PC-9 (cell line): ENCODE results near the gene FAM131A. TPM values are rescaled to one million over a fixed set of nuclear protein-coding genes. Genes with fewer than 3 reads are reported as not detected.

Source experiments
- BruUV-seq: library from RNA; stranded (reverse); fragments of 400-500 nt; replicated peaks from 2 replicates; lab custom pipeline; 2021; lab: Mats Ljungman, UMichigan
- CTCF ChIA-PET: fragments of 300-600 bp; sonication (Branson Sonifier 250); formaldehyde crosslinking; loops from one replicate; lab custom pipeline; 2022; ENCODE audit warnings: antibody characterized with exemption; lab: Charles Lee
- POLR2A ChIA-PET: fragments of 300-600 bp; sonication (Branson Sonifier 250); formaldehyde crosslinking; loops from one replicate; lab custom pipeline; 2022; ENCODE audit warnings: antibody characterized with exemption; ENCODE audit not compliant: unreplicated experiment; lab: Charles Lee
- DNase-seq, 2 experiments: peaks; one replicate each; pipeline versions ENCODE4 v3.0.0 to v3.0.0-alpha.2; 2015 to 2022; ENCODE audit warnings: mixed read lengths in 1 of 2
- H2AFZ ChIP-seq: fragments of 200-600 bp; sonication (generic); 2 replicates; pipeline ENCODE4 v1.8.1; 2017; ENCODE audit warnings: antibody characterized with exemption
- H3F3A ChIP-seq: fragments of 200-600 bp; sonication (generic); 2 replicates; pipeline ENCODE4 v1.8.1; 2017; ENCODE audit warnings: antibody characterized with exemption, mild to moderate bottlenecking, low read depth; ENCODE audit not compliant: insufficient read depth
- H3K27ac ChIP-seq: fragments of 200-600 bp; sonication (generic); 2 replicates; pipeline ENCODE4 v1.6.1; 2016; ENCODE audit warnings: mixed run types
- H3K27me3 ChIP-seq: fragments of 200-600 bp; sonication (generic); 2 replicates; pipeline ENCODE4 v1.6.1; 2016; ENCODE audit warnings: low read depth, mixed run types; ENCODE audit not compliant: insufficient read depth
- H3K36me3 ChIP-seq: fragments of 200-600 bp; sonication (generic); 2 replicates; pipeline ENCODE4 v1.6.1; 2016; ENCODE audit warnings: low read depth, mixed run types
- H3K4me1 ChIP-seq: fragments of 200-600 bp; sonication (generic); replicated peaks from 2 replicates; pipeline ENCODE4 v1.6.1; 2016; ENCODE audit warnings: mixed run types; ENCODE audit not compliant: insufficient read depth
- H3K4me2 ChIP-seq: fragments of 200-600 bp; sonication (generic); 2 replicates; pipeline ENCODE4 v1.6.1; 2017; ENCODE audit warnings: mixed run types
- H3K4me3 ChIP-seq: fragments of 200-600 bp; sonication (generic); 2 replicates; pipeline ENCODE4 v1.6.1; 2016; ENCODE audit warnings: mixed run types
- H3K79me2 ChIP-seq: fragments of 200-600 bp; sonication (generic); 2 replicates; pipeline ENCODE4 v1.6.1; 2017; ENCODE audit warnings: low read depth, mixed run types
- H3K9me2 ChIP-seq: fragments of 200-600 bp; sonication (generic); 2 replicates; pipeline ENCODE4 v1.8.1; 2017; ENCODE audit warnings: mild to moderate bottlenecking; ENCODE audit not compliant: insufficient read depth
- H3K9me3 ChIP-seq: fragments of 200-600 bp; sonication (generic); 2 replicates; pipeline ENCODE4 v1.8.1; 2016; ENCODE audit warnings: low read depth; ENCODE audit not compliant: insufficient read depth
- H4K20me1 ChIP-seq: fragments of 200-600 bp; sonication (generic); 2 replicates; pipeline ENCODE4 v1.8.1; 2017; ENCODE audit not compliant: insufficient read depth
- EZH2 ChIP-seq: fragments of 200-600 bp; sonication (generic); IDR thresholded peaks from 2 replicates; pipeline ENCODE4 v1.8.0; 2017; ENCODE audit warnings: antibody characterized with exemption, low read depth
- intact Hi-C: fragments of 100-400 bp; cut with micrococcal nuclease; formaldehyde crosslinking; loops from one replicate; pipeline ENCODE4 v1.10.0; 2022; ENCODE audit not compliant: unreplicated experiment
- total RNA-seq: library from RNA; stranded (reverse); gene quantifications from 2 replicates; pipeline ENCODE4 v1.2.3, GENCODE V29; 2021
- TF ChIP-seq, protein P1 (sequence below): fragments of 200-600 bp; sonication (generic); conservative IDR thresholded peaks from 2 replicates; pipeline ENCODE4 v1.6.1; 2017; ENCODE audit warnings: mixed run types, antibody characterized with exemption, mild to moderate bottlenecking, moderate library complexity

FAM131A gene
- total RNA-seq, 1 experiment from 2014 or later: 25.5 TPM

DNA sequence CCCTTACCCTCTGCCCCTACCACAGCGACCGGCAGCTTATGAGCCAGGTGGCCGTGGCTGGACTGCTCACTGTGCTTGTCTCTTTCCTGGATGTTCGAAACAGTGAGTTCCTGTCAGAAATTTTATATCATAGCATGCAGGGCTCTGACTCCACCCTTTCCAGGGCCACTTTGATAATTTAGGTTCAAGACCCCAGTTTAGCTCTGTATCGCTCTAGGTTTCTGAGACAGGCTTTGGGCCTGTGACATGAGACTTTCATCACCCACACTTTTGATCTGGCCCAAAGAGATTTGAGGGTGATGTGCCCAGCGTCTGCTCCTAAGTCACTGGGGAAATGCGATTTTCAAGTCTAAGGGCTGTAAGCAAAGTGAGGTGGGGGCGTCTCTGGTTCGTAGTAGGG is 29.5 kb upstream of the FAM131A start:
- no peaks in the 10 kb centered on the region for H3K4me1 ChIP-seq
- TF ChIP-seq, protein P1, sequence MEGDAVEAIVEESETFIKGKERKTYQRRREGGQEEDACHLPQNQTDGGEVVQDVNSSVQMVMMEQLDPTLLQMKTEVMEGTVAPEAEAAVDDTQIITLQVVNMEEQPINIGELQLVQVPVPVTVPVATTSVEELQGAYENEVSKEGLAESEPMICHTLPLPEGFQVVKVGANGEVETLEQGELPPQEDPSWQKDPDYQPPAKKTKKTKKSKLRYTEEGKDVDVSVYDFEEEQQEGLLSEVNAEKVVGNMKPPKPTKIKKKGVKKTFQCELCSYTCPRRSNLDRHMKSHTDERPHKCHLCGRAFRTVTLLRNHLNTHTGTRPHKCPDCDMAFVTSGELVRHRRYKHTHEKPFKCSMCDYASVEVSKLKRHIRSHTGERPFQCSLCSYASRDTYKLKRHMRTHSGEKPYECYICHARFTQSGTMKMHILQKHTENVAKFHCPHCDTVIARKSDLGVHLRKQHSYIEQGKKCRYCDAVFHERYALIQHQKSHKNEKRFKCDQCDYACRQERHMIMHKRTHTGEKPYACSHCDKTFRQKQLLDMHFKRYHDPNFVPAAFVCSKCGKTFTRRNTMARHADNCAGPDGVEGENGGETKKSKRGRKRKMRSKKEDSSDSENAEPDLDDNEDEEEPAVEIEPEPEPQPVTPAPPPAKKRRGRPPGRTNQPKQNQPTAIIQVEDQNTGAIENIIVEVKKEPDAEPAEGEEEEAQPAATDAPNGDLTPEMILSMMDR: no peak
- no peak for TF ChIP-seq EZH2
- peaks cover 50% of the 10 kb centered on the region for H3K36me3 ChIP-seq
- H3K9me3 ChIP-seq: no peaks in the 10 kb centered on the region
- peaks cover 20% of the 10 kb centered on the region for H3K79me2 ChIP-seq
- H3K4me2 ChIP-seq: no peak overlapping the region
- no peak overlapping the region for H3K27ac ChIP-seq
- peaks cover 39% of the 10 kb centered on the region for H4K20me1 ChIP-seq
- ChIA-PET CTCF (no interaction called here), POLR2A (no interaction called here)
- no TSS peak for BruUV-seq
- no peaks in the 10 kb centered on the region for H3K27me3 ChIP-seq
- DNase-seq: no peak
- H2AFZ ChIP-seq: no peak overlapping the region
- peaks cover 93% of the 10 kb centered on the region for H3F3A ChIP-seq
- intact Hi-C loops: no loop called here
- no peaks in the 10 kb centered on the region for H3K9me2 ChIP-seq
- H3K4me3 ChIP-seq: no peak overlapping the region

DNA sequence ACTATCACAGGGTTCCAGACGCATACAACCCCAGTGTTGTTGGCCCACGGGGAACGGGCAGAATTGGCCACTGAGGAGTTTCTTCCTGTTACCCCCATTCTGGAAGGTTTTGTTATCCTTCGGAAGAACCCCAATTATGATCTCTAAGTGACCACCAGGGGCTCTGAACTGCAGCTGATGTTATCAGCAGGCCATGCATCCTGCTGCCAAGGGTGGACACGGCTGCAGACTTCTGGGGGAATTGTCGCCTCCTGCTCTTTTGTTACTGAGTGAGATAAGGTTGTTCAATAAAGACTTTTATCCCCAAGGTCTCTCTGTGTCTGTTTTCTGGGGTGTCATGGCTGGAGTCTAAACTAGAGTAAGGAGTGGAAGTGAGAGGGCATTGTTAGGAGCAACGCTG is 28.7 kb upstream of the FAM131A start:
- Histone ChIP-seq H3K79me2 (peaks cover 12% of the 10 kb centered on the region; the same call in 1 of the 2 replicates), H3K4me2 (no peak overlapping the region), H3F3A (peaks cover 88% of the 10 kb centered on the region), H3K27ac (no peak overlapping the region), H3K4me3 (no peak overlapping the region), H3K9me2 (no peaks in the 10 kb centered on the region), H3K4me1 (0 out of 2 replicates have a peak, but pooled peaks cover 2% of the 10 kb centered on the region), H3K9me3 (no peaks in the 10 kb centered on the region), H3K36me3 (peaks cover 41% of the 10 kb centered on the region), H4K20me1 (peaks cover 30% of the 10 kb centered on the region), H3K27me3 (no peaks in the 10 kb centered on the region), H2AFZ (no peak overlapping the region)
- intact Hi-C loops: no loop called here
- POLR2A ChIA-PET: no interaction called here
- no peak for DNase-seq
- CTCF ChIA-PET: no interaction called here
- TSS peak; percentile 3 for BruUV-seq
- TF ChIP-seq, protein P1: no peak
- no peak for TF ChIP-seq EZH2

DNA sequence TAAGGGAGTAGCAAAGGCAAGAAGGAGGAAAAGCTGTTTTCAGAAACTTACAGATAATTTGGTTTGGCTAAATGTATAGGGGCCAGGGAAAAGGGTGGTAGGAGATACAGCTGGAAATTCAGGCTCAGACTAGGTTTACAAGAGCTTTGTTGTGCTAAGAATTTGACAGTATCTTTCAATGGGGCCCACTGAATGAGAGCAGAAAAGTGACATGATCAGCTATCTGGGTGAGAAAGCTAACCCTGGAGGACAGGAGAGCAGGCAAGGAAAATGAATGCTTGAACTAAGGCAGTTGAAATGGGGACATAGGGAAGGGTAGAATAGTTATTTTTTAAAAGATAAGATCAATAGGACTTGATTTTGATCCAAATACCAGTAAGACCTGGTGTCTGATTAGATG is 25.8 kb upstream of the FAM131A start:
- Histone ChIP-seq H4K20me1 (peaks cover 19% of the 10 kb centered on the region), H3K4me1 (peaks cover 16% of the 10 kb centered on the region), H3K27me3 (no peaks in the 10 kb centered on the region), H3F3A (peaks cover 78% of the 10 kb centered on the region), H3K36me3 (peaks cover 24% of the 10 kb centered on the region), H3K4me3 (no peak overlapping the region), H3K9me3 (no peaks in the 10 kb centered on the region), H2AFZ (no peak overlapping the region), H3K79me2 (peaks cover 20% of the 10 kb centered on the region), H3K4me2 (no peak overlapping the region), H3K9me2 (no peaks in the 10 kb centered on the region), H3K27ac (peak overlapping the region; percentile 20; the same call in 1 of the 2 replicates)
- BruUV-seq: no TSS peak
- ChIA-PET CTCF (no interaction called here), POLR2A (interaction anchor here (0.6 kb wide), 2 partner anchors 8 to 135 kb away, joined by 4 to 7 read pairs; no protein-coding TSS in a partner anchor)
- intact Hi-C loops: loop anchor here (5.0 kb wide), 1 partner anchor 36 kb away; no protein-coding TSS in a partner anchor
- no peak for DNase-seq
- TF ChIP-seq, protein P1: no peak
- no peak for TF ChIP-seq EZH2
